ENCODE results near the gene KCNJ16.

DNA sequence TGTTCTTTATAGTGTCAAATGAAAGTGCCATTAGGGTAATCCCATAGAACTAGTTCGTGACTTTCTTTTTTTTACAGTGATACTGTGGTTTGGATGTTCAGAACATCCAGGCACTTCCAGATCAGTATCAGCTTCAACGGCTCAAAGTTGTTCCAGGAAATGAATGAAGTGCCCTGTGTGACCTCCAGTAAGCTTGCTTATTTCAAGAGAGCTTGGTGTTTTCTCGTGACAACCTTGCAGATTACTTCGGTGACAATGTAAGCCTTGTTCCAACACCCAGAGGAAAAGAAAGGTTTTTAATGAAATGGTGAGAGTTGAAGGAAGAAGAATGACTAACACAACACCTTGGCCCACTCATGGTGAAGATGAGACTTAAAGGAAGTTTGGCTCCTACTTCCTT is 16.0 kb upstream of the KCNJ16 start:
- TF ChIP-seq POLR2A (IDR thresholded peaks at IDR 0.05; ENCODE audit: low read depth, low read length) (no peak), POLR2AphosphoS5 (IDR thresholded peaks at IDR 0.05; ENCODE audit: low read depth, low read length) (no peak), TAF1 (IDR thresholded peaks at IDR 0.05; ENCODE audit: borderline replicate concordance, low read depth, low read length) (no peak)
